ENCODE results near the gene CAPN5. TPM values are rescaled to one million over a fixed set of nuclear protein-coding genes. Genes with fewer than 3 reads are reported as not detected.

The CAPN5 gene
- total and polyA plus RNA-seq, 2 experiments from 2014 or later, result 10.2 to 32.2 TPM

DNA sequence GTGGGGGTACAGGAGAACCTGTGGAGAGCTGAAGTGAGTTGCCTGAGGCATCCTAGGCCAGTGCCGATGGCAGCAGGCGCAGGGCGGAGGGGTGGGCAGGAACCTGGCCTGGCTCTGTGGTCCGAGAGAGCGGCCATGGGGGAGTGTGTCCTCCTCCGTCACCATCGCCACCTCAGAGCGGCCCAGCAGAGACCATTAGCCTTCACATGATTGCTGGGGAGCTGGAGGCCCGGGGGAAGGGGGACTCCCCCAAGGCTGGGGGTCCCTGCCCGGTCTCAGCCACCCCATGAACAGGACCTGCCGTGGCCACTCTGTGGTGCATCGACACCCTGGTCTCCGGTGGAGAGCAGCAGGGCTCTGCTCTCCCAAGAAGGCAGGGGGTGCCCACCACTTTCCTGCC lies 40.0 kb downstream of the CAPN5 start (continued):
- TF ChIP-seq, protein P1, sequence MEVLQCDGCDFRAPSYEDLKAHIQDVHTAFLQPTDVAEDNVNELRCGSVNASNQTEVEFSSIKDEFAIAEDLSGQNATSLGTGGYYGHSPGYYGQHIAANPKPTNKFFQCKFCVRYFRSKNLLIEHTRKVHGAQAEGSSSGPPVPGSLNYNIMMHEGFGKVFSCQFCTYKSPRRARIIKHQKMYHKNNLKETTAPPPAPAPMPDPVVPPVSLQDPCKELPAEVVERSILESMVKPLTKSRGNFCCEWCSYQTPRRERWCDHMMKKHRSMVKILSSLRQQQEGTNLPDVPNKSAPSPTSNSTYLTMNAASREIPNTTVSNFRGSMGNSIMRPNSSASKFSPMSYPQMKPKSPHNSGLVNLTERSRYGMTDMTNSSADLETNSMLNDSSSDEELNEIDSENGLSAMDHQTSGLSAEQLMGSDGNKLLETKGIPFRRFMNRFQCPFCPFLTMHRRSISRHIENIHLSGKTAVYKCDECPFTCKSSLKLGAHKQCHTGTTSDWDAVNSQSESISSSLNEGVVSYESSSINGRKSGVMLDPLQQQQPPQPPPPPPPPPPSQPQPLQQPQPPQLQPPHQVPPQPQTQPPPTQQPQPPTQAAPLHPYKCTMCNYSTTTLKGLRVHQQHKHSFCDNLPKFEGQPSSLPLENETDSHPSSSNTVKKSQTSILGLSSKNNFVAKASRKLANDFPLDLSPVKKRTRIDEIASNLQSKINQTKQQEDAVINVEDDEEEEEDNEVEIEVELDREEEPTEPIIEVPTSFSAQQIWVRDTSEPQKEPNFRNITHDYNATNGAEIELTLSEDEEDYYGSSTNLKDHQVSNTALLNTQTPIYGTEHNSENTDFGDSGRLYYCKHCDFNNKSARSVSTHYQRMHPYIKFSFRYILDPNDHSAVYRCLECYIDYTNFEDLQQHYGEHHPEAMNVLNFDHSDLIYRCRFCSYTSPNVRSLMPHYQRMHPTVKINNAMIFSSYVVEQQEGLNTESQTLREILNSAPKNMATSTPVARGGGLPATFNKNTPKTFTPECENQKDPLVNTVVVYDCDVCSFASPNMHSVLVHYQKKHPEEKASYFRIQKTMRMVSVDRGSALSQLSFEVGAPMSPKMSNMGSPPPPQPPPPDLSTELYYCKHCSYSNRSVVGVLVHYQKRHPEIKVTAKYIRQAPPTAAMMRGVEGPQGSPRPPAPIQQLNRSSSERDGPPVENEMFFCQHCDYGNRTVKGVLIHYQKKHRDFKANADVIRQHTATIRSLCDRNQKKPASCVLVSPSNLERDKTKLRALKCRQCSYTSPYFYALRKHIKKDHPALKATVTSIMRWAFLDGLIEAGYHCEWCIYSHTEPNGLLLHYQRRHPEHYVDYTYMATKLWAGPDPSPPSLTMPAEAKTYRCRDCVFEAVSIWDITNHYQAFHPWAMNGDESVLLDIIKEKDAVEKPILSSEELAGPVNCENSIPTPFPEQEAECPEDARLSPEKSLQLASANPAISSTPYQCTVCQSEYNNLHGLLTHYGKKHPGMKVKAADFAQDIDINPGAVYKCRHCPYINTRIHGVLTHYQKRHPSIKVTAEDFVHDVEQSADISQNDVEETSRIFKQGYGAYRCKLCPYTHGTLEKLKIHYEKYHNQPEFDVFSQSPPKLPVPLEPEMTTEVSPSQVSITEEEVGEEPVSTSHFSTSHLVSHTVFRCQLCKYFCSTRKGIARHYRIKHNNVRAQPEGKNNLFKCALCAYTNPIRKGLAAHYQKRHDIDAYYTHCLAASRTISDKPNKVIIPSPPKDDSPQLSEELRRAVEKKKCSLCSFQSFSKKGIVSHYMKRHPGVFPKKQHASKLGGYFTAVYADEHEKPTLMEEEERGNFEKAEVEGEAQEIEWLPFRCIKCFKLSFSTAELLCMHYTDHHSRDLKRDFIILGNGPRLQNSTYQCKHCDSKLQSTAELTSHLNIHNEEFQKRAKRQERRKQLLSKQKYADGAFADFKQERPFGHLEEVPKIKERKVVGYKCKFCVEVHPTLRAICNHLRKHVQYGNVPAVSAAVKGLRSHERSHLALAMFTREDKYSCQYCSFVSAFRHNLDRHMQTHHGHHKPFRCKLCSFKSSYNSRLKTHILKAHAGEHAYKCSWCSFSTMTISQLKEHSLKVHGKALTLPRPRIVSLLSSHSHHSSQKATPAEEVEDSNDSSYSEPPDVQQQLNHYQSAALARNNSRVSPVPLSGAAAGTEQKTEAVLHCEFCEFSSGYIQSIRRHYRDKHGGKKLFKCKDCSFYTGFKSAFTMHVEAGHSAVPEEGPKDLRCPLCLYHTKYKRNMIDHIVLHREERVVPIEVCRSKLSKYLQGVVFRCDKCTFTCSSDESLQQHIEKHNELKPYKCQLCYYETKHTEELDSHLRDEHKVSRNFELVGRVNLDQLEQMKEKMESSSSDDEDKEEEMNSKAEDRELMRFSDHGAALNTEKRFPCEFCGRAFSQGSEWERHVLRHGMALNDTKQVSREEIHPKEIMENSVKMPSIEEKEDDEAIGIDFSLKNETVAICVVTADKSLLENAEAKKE (CRISPR knock-in tag; IDR thresholded peaks at IDR 0.05), result no peak
- TF ChIP-seq EZH2phosphoT487 (IDR thresholded peaks at IDR 0.05; ENCODE audit: unreplicated experiment) (no peak), EZH2 (IDR thresholded peaks at IDR 0.05; ENCODE audit: low read depth, unreplicated experiment) (no peak), ZNF114 (CRISPR knock-in tag; IDR thresholded peaks at IDR 0.05) (no peak), NANOG (IDR thresholded peaks at IDR 0.05; ENCODE audit: borderline replicate concordance) (no peak)

DNA sequence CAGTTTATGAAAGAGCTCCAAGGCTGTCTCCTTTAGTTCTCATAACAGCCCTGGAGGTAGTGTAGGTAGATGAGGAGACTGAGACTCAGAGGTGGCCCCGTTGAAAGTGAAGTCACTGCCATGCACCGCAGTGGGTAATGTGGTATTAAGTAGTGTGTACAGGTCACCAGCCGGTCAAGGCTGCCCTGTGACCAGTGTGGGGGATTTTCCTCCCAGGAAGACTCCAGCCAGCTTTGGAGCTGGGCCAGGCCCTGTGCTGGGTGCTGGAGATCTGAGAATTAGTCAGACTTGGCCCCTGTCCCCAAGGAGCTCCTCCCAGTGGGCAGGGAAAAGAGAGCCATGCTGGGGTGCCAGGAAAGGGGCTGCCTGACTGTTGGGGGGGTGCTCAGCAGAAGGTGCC lies 41.2 kb downstream of the CAPN5 start:
- Histone ChIP-seq H3K4me1 (ENCODE audit: insufficient read depth) (no peaks in the 10 kb centered on the region), H3K79me2 (replicated peaks; ENCODE audit: insufficient read depth) (no peaks in the 10 kb centered on the region), H2AFZ (no peak overlapping the region), H3K27ac (ENCODE audit: low read depth) (no peak overlapping the region), H3F3A (replicated peaks; ENCODE audit: low read depth) (no peaks in the 10 kb centered on the region), H3K36me3 (ENCODE audit: insufficient read depth) (no peaks in the 10 kb centered on the region), H3K4me2 (no peak overlapping the region), H3K27me3 (ENCODE audit: insufficient read depth) (no peaks in the 10 kb centered on the region), H3K4me3 (no peak overlapping the region), H3K9me2 (ENCODE audit: insufficient read depth) (no peaks in the 10 kb centered on the region), H4K20me1 (replicated peaks; ENCODE audit: insufficient read depth) (no peaks in the 10 kb centered on the region)
- no peaks in the 10 kb centered on the region; the same call in 2 of the 3 replicates for H3K36me3 Mint-ChIP-seq (ENCODE audit: low read depth)
- H3K4me1 Mint-ChIP-seq, result no peaks in the 10 kb centered on the region; the same call in 2 of the 3 replicates
- H3K27me3 Mint-ChIP-seq (ENCODE audit: insufficient read depth, low read depth, poor library complexity), result peaks cover 10% of the 10 kb centered on the region
- TF ChIP-seq CREB1 (CRISPR knock-in tag; IDR thresholded peaks at IDR 0.05; ENCODE audit: low read depth) (no peak), POLR2AphosphoS5 (IDR thresholded peaks at IDR 0.05; ENCODE audit: low read depth) (no peak), ZNF331 (CRISPR knock-in tag; IDR thresholded peaks at IDR 0.05; ENCODE audit: low read depth) (no peak), EZH2 (IDR thresholded peaks at IDR 0.05; ENCODE audit: low read depth, unreplicated experiment) (no peak), NANOG (IDR thresholded peaks at IDR 0.05; ENCODE audit: borderline replicate concordance) (no peak)
- TF ChIP-seq, protein P2, sequence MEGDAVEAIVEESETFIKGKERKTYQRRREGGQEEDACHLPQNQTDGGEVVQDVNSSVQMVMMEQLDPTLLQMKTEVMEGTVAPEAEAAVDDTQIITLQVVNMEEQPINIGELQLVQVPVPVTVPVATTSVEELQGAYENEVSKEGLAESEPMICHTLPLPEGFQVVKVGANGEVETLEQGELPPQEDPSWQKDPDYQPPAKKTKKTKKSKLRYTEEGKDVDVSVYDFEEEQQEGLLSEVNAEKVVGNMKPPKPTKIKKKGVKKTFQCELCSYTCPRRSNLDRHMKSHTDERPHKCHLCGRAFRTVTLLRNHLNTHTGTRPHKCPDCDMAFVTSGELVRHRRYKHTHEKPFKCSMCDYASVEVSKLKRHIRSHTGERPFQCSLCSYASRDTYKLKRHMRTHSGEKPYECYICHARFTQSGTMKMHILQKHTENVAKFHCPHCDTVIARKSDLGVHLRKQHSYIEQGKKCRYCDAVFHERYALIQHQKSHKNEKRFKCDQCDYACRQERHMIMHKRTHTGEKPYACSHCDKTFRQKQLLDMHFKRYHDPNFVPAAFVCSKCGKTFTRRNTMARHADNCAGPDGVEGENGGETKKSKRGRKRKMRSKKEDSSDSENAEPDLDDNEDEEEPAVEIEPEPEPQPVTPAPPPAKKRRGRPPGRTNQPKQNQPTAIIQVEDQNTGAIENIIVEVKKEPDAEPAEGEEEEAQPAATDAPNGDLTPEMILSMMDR (conservative IDR thresholded peaks at IDR 0.05; ENCODE audit: low read depth in 2 of 2), result no peak
- TF ChIP-seq, protein P3, sequence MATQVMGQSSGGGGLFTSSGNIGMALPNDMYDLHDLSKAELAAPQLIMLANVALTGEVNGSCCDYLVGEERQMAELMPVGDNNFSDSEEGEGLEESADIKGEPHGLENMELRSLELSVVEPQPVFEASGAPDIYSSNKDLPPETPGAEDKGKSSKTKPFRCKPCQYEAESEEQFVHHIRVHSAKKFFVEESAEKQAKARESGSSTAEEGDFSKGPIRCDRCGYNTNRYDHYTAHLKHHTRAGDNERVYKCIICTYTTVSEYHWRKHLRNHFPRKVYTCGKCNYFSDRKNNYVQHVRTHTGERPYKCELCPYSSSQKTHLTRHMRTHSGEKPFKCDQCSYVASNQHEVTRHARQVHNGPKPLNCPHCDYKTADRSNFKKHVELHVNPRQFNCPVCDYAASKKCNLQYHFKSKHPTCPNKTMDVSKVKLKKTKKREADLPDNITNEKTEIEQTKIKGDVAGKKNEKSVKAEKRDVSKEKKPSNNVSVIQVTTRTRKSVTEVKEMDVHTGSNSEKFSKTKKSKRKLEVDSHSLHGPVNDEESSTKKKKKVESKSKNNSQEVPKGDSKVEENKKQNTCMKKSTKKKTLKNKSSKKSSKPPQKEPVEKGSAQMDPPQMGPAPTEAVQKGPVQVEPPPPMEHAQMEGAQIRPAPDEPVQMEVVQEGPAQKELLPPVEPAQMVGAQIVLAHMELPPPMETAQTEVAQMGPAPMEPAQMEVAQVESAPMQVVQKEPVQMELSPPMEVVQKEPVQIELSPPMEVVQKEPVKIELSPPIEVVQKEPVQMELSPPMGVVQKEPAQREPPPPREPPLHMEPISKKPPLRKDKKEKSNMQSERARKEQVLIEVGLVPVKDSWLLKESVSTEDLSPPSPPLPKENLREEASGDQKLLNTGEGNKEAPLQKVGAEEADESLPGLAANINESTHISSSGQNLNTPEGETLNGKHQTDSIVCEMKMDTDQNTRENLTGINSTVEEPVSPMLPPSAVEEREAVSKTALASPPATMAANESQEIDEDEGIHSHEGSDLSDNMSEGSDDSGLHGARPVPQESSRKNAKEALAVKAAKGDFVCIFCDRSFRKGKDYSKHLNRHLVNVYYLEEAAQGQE (IDR thresholded peaks at IDR 0.05; ENCODE audit: unreplicated experiment), result no peak
- no peaks in the 10 kb centered on the region for H3K9me3 Mint-ChIP-seq
- H3K4me3 Mint-ChIP-seq, result no peak overlapping the region
- no peak for DNase-seq (ENCODE audit: low spot score)
- H3K27ac Mint-ChIP-seq, result no peak overlapping the region
- ATAC-seq, result no peak

All from GM23338 (cell line).